DND-41 (cell line): ENCODE results near the gene TMEM109.

ENCODE experiments used
- CTCF ChIP-seq: IDR thresholded peaks from 2 replicates; pipeline ENCODE4 v1.5.1; 2012; ENCODE audit warnings: borderline replicate concordance, low read length, moderate library complexity, mild to moderate bottlenecking; ENCODE audit not compliant: poor library complexity, severe bottlenecking; ENCODE audit errors: extremely low read depth
- EZH2 ChIP-seq: IDR thresholded peaks from 3 replicates; pipeline ENCODE4 v1.6.1; 2012; ENCODE audit warnings: borderline replicate concordance, low read depth, mild to moderate bottlenecking, moderate library complexity, low read length, inconsistent platforms; ENCODE audit not compliant: severe bottlenecking

GRCh38 chr11:60878245-60879101 lies 35.5 kb upstream of the TMEM109 start:
- TF ChIP-seq CTCF (no peak), EZH2 (no peak)
